Stimulated activated naive CD8-positive, alpha-beta T cell treated with anti-CD3 and anti-CD28 coated beads, Interleukin-15, amount 100 ng/mL, for 72 hours (primary cell): ENCODE measurements around the gene SMG1.

Experiments used
- ATAC-seq: fragments of 150-1000 bp; cut with Tn5 transposase; 2 replicates; pipeline ENCODE4 v1.10.0; 2021; ENCODE audit warnings: mild to moderate bottlenecking, moderate library complexity
- DNase-seq, 2 donors: peaks; one replicate each; pipeline ENCODE4 v3.0.0; 2021 to 2022
- H3K27ac Mint-ChIP-seq, 2 donors: one replicate each; pipeline ENCODE4 v1.8.0; 2022; ENCODE audit warnings: mild to moderate bottlenecking in 2 of 2, mixed read lengths in 2 of 2, moderate library complexity in 2 of 2
- H3K27me3 Mint-ChIP-seq: one replicate; pipeline ENCODE4 v1.8.0; 2022; ENCODE audit warnings: mixed read lengths
- H3K4me1 Mint-ChIP-seq: one replicate; pipeline ENCODE4 v1.8.0; 2022; ENCODE audit warnings: mild to moderate bottlenecking, mixed read lengths
- H3K4me3 Mint-ChIP-seq, 2 donors: one replicate each; pipeline ENCODE4 v1.8.0; 2022; ENCODE audit warnings: mild to moderate bottlenecking in 2 of 2, mixed read lengths in 2 of 2, moderate library complexity in 1 of 2
- H3K9me3 Mint-ChIP-seq, 2 donors: one replicate each; pipeline ENCODE4 v1.8.0; 2022; ENCODE audit warnings: mixed read lengths in 2 of 2

Gene SMG1

GRCh38 chr16:18801145-18801972, 124.8 kb downstream of the SMG1 start, which contains the start of gene ARL6IP1:
ARL6IP1 (minus strand) TSS chr16:18801549; CDS start chr16:18801466, 83 bp downstream.
- ATAC-seq (peak; percentile 95), DNase-seq (peak; percentile 99)
- Mint-ChIP-seq H3K4me1 (peaks cover 78% of the 10 kb centered on the region), H3K4me3 (peak within 1 kb of the TSS; percentile 83 to 98), H3K27ac (peak within 1 kb of the TSS; percentile 98), H3K9me3 (no peaks in the 10 kb centered on the region), H3K27me3 (no peaks in the 10 kb centered on the region)

GRCh38 chr16:18800775-18801144, 125.4 kb downstream of the SMG1 start:
- DNase-seq, result no peak
- no peaks in the 10 kb centered on the region for H3K9me3 Mint-ChIP-seq
- peaks cover 72% of the 10 kb centered on the region for H3K4me1 Mint-ChIP-seq
- no peak for ATAC-seq
- H3K27me3 Mint-ChIP-seq, result no peaks in the 10 kb centered on the region
- H3K27ac Mint-ChIP-seq, result peak overlapping the region; percentile 98
- peak overlapping the region; percentile 83 to 98 for H3K4me3 Mint-ChIP-seq

GRCh38 chr16:18800293-18800692, 125.9 kb downstream of the SMG1 start:
- Mint-ChIP-seq H3K27me3 (no peaks in the 10 kb centered on the region), H3K4me3 (peak overlapping the region; percentile 83 to 98), H3K4me1 (peaks cover 67% of the 10 kb centered on the region), H3K27ac (peak overlapping the region; percentile 58 to 98), H3K9me3 (no peaks in the 10 kb centered on the region)
- ATAC-seq, result no peak
- no peak for DNase-seq

DNA sequence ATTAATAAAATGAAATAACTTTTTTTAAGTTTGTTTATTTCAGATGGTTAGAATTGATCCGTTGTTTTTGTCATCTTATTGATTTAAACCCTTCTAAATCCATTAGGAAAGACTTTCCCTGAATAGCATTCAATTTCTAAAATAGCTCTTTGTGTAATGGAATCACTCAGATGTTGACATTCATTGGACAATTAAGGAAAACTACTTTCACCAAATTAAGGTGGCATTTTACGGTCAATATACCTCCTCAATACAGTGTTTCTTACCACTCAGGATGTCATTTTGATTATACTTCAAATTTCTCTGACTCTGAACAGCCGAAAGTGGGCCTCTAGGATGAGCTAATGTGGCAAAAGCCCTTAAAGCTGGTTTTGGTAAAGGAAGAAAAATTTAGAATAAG, 126.7 kb downstream of the SMG1 start:
- Mint-ChIP-seq H3K4me3 (peak overlapping the region; percentile 83 to 98), H3K4me1 (peaks cover 64% of the 10 kb centered on the region), H3K9me3 (no peaks in the 10 kb centered on the region), H3K27me3 (no peaks in the 10 kb centered on the region), H3K27ac (peak overlapping the region in 1 of 2 donors; percentile 98)
- ATAC-seq, result no peak
- no peak for DNase-seq

DNA sequence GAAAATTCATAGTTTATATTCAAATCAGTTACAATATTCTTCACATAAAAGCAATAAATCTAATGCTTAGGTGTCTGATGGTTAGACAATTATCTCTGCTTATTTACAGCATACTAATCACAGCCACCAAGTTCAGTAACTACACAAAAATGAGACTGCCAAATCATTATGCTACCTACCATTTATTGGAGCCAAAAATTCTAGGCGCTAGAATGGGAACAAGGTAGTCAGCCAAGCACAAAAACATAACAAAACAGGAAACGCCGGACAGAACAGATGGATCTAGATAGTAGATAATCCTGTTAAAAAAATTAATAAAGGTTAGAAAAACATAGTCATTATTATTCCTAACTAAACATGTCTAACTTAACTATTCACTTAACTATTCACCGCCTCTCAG, 128.5 kb downstream of the SMG1 start:
- no peaks in the 10 kb centered on the region for H3K27me3 Mint-ChIP-seq
- no peaks in the 10 kb centered on the region for H3K9me3 Mint-ChIP-seq
- ATAC-seq (no peak), DNase-seq (no peak)
- no peak overlapping the region for H3K27ac Mint-ChIP-seq
- no peak overlapping the region for H3K4me3 Mint-ChIP-seq
- peaks cover 46% of the 10 kb centered on the region for H3K4me1 Mint-ChIP-seq

DNA sequence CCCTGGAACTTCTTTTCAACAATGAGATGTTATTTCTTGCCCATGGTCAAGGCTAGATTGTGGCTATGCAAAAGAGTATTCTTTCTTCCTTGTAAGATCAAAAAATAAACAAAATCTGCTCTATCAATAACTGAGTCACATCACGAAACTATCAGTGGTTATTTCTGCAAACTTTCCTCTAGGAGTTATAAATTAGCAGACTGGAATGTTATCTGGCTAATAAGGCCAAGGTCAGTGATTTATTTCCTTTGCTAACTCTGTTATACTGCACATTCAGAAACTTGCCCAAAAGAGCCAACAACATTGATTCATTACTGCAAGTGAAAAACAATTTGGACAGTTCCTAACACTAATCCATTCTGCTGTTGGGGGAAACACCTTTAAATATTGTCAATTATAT, 129.8 kb downstream of the SMG1 start:
- no peaks in the 10 kb centered on the region for H3K27me3 Mint-ChIP-seq
- no peak overlapping the region for H3K27ac Mint-ChIP-seq
- ATAC-seq (no peak), DNase-seq (no peak)
- no peaks in the 10 kb centered on the region for H3K9me3 Mint-ChIP-seq
- H3K4me1 Mint-ChIP-seq, result peaks cover 34% of the 10 kb centered on the region
- no peak overlapping the region for H3K4me3 Mint-ChIP-seq

GRCh38 chr16:18792836-18793433, 133.3 kb downstream of the SMG1 start:
- H3K4me3 Mint-ChIP-seq, result no peak overlapping the region
- no peaks in the 10 kb centered on the region for H3K27me3 Mint-ChIP-seq
- peaks cover 32% of the 10 kb centered on the region for H3K4me1 Mint-ChIP-seq
- peak overlapping the region in 1 of 2 donors; percentile 9 for H3K27ac Mint-ChIP-seq
- no peak for DNase-seq
- H3K9me3 Mint-ChIP-seq, result no peaks in the 10 kb centered on the region
- ATAC-seq, result no peak

DNA sequence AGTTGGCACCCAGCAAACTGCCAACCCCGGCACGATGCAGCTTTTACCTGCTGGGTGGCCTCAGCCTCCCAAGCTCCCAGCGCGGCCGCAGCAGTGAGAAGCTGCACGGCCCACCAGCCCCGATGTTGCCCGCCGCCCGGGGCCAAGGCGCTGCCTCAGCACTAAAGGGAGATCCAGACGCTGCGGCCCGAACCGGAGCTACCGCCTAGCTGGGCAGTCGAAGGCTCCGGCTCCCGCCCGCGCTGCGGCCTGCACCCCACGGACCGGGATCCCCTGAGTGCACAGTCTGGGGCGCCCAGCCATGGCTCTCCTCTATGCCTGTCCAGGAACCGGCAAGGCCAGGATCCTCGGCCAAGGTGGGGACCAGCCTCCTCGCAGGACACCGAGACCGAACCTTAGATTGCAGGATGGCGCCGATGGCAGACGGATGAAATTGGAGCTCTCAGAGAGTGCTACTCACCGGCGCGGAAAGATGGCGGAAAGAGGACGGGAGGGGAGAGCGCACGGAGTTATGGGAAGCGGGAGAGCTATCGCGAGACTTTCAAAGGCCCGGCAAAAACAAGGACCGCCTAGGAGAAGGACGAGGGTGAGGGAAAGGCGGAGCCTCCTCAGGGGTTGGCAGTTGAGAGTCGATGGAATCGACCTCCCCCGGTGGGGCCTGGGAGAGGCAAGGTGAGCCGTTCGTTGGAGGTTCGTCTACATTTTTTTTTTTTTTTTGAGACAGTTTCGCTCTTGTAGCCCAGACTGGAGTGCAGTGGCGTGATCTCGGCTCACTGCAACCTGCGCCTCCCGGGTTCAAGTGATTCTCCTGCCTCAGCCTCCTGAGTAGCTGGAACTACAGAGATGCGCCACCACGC, 136.1 kb downstream of the SMG1 start, which contains the start of gene RPS15A:
Gene RPS15A (minus strand): TSS at position 485 of the 857 bp plus-strand sequence. CDS start 1,221 bp downstream, outside the sequence.
- ATAC-seq (peak; percentile 89), DNase-seq (peak; percentile 91 to 96)
- peak within 1 kb of the TSS; percentile 83 to 91 for H3K4me3 Mint-ChIP-seq
- peaks cover 56% of the 10 kb centered on the region for H3K4me1 Mint-ChIP-seq
- peak within 1 kb of the TSS; percentile 98 to 100 for H3K27ac Mint-ChIP-seq
- H3K9me3 Mint-ChIP-seq, result no peaks in the 10 kb centered on the region
- no peaks in the 10 kb centered on the region for H3K27me3 Mint-ChIP-seq

GRCh38 chr16:18789515-18789849, 136.7 kb downstream of the SMG1 start:
- Mint-ChIP-seq H3K4me1 (peaks cover 62% of the 10 kb centered on the region), H3K4me3 (peak overlapping the region; percentile 83 to 91), H3K27ac (peak overlapping the region; percentile 98 to 100), H3K27me3 (no peaks in the 10 kb centered on the region), H3K9me3 (no peaks in the 10 kb centered on the region)
- DNase-seq (no peak), ATAC-seq (no peak)

GRCh38 chr16:18788828-18789514, 137.2 kb downstream of the SMG1 start:
- H3K27me3 Mint-ChIP-seq, result no peaks in the 10 kb centered on the region
- ATAC-seq, result no peak
- peak overlapping the region; percentile 83 to 91 for H3K4me3 Mint-ChIP-seq
- DNase-seq, result no peak
- H3K4me1 Mint-ChIP-seq, result peaks cover 66% of the 10 kb centered on the region
- H3K27ac Mint-ChIP-seq, result peak overlapping the region; percentile 98 to 100
- H3K9me3 Mint-ChIP-seq, result no peaks in the 10 kb centered on the region

DNA sequence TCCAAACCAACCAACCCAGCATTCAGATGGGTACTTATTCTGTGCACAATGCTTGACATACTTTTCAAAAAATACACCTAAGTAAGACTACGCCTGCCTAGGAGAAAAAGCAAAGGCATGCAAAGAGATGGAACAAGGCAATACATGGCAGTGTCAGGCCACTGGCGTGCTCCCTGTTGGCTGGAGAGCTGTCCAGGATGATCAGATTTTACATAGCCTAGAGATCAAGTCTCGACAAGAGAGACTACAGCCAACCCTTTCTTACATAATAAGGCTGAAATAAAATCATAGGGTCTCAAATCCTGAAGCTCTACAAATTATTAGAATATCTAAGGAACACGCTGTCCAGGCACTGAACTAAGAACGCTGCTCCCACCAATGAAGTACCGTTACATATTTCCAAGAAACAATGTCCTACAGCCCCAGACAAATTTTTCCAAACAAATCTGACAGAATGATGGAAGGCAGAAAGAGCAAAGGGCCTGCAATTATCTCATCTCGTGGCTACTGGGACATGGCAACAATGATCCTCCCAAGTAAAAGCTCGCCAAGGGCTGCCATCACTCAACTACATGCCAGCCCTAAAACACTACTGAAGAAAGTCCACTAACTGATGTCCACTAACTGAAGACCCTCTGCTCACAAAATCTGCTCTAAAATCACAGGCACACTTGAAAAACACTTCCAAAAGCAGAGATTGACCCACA, 141.1 kb downstream of the SMG1 start:
- ATAC-seq, result no peak
- H3K4me1 Mint-ChIP-seq, result peaks cover 62% of the 10 kb centered on the region

DNA sequence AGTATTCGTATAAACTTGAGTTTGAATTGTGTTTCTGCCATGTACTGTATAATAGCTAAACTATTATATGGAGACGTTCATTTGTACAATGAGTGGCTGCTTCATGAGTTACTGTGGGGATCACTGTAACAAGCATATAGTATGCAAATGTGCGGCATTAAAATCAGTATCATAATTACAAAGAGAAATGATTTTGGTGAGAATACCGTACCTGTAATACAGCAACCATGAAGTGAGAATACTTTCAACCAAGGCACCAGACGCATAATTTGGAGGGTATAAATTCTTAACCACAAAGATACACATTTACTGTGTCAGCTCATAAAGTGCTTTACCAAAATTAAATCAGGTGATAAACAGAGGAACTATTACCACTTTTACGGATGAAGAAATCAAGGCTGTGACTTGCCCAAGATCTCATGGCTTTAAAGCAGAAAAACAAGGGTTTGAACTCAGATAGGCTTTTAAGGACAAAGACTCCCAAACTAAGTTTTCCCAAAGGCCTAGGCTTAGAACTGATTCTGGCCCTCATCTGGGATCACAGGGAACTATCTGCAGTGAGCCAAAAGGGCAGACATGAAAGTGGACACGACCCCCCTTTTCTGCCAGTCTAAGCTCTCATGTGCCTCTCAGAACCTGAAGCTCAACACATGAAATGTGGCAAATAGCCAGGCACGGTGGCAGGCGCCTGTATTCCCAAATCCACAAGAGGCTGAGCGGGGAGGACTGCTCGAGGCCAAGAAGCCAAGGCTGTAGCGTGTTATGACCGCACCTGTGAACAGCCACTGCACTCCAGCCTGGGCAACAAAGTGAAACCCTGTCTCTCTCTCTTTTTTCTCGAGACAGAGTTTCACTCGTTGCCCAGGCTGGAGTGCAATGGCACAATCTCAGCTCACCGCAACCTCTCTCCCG, 142.5 kb downstream of the SMG1 start:
- Mint-ChIP-seq H3K4me1 (peaks cover 57% of the 10 kb centered on the region), H3K27ac (no peak overlapping the region), H3K9me3 (no peaks in the 10 kb centered on the region), H3K27me3 (no peaks in the 10 kb centered on the region), H3K4me3 (no peak overlapping the region)
- DNase-seq, result no peak
- no peak for ATAC-seq

More for the DNA sequence above, 141.1 kb downstream of the SMG1 start:
- peak overlapping the region; percentile 65 to 91 for H3K4me3 Mint-ChIP-seq
- H3K27me3 Mint-ChIP-seq, result no peaks in the 10 kb centered on the region
- DNase-seq, result no peak
- H3K9me3 Mint-ChIP-seq, result no peaks in the 10 kb centered on the region
- peak overlapping the region; percentile 82 to 88 for H3K27ac Mint-ChIP-seq

- Mint-ChIP-seq H3K4me1 (peaks cover 49% of the 10 kb centered on the region), H3K27me3 (no peaks in the 10 kb centered on the region), H3K9me3 (no peaks in the 10 kb centered on the region), H3K27ac (peak overlapping the region in 1 of 2 donors; percentile 31), H3K4me3 (peak overlapping the region in 1 of 2 donors; percentile 22)
- DNase-seq, result no peak
- ATAC-seq, result peak; percentile 29
Observed at GRCh38 chr16:18782697-18783429, 143.3 kb downstream of the SMG1 start.
